G401.6 (cell line): ENCODE results near the gene CYSTM1.

Experiments used
- FAIRE-seq: peaks from 2 replicates; lab custom pipeline; 2012; peaks lifted over from hg19 to GRCh38; lab: Jason Lieb, UNC

The CYSTM1 gene

GRCh38 chr5:140238756-140239155 is 63.8 kb downstream of the CYSTM1 start:
- no peak for FAIRE-seq

DNA sequence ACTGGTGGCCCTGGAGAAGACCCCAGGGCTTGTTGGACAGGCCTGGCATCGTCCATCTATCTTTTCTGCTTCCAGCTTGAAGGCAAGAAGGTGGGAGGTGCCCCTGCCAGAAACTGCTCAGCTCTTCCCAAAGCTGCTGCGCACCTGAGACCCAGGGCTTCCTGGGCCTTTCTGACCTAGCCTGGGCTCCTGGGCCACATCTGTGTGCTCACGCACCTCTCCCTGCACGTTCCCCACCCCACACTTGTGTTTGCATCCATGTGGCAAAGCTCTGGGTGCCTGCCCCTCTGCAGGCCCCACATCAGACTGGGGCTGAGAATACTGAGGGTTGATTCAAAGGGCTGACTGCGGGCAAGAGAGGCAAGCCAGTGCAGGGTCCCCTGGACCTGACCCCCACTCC is 64.5 kb downstream of the CYSTM1 start:
- no peak for FAIRE-seq

GRCh38 chr5:140239939-140240700 is 65.1 kb downstream of the CYSTM1 start:
- peak; percentile 82 for FAIRE-seq

GRCh38 chr5:140240987-140241706 is 66.2 kb downstream of the CYSTM1 start:
- no peak for FAIRE-seq

DNA sequence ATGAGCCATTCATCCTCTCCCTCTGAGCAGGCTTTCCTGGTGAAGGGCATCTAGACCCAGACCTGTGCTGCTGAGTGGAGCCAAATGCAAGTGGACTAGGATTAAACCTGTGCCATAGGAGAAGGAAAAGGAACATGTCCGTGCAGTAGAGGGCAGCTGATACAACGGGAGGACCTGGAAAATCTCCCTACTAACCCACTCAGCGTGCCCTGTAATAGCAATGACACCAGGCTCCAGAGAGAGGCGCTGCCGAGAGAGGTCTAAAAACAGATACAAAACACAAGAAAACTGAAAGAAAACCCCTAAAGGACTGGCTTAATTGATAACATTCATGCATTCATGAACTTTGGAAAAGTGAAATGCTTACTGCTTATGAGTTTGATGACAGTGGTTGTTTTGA is 67.1 kb downstream of the CYSTM1 start:
- FAIRE-seq, result peak; percentile 40

- FAIRE-seq, result no peak
Observed at GRCh38 chr5:140242890-140243585, 68.0 kb downstream of the CYSTM1 start.

- no peak for FAIRE-seq
Observed at GRCh38 chr5:140243706-140244250, 68.8 kb downstream of the CYSTM1 start.

GRCh38 chr5:140244525-140245025 is 69.6 kb downstream of the CYSTM1 start:
- FAIRE-seq, result peak; percentile 89

DNA sequence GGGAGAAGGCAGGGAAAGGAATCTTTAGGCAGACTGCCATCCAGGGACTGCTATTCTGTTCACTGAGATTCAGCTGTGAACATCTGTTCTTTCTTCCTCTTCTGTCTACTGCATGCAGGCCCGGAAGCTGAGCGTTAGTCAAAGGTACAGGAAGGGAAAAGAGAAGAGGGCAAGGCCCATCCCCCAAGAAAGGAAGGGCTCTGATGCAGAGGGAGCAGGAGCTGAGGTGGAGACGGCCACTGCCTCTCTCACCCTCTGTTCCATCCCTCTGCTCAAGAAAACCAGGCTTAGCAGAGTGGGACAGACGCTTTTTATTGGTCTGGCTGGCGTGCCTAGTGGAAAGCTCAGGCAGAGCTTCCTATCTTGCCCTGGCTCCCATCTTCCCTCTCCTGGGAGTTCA is 70.4 kb downstream of the CYSTM1 start:
- no peak for FAIRE-seq

DNA sequence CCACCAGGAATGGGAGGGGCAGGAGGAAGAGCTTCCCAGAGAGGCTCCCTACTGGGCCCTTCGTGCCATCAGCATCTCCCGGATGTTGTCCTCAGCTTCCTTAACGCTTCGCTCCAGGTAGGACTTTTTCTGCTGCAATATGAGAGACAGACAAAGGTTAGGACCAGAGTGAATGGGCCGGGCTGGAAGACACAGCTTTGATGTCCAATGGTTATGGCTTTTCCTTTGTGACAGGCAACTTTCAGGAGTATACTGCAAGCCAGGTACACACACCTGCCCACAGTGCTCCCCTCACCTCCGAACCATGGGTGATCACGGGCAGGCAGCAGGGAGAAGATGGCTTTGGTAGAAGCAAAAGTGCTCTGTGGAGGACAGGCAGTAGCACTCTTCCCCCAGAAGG is 70.9 kb downstream of the CYSTM1 start:
- no peak for FAIRE-seq

DNA sequence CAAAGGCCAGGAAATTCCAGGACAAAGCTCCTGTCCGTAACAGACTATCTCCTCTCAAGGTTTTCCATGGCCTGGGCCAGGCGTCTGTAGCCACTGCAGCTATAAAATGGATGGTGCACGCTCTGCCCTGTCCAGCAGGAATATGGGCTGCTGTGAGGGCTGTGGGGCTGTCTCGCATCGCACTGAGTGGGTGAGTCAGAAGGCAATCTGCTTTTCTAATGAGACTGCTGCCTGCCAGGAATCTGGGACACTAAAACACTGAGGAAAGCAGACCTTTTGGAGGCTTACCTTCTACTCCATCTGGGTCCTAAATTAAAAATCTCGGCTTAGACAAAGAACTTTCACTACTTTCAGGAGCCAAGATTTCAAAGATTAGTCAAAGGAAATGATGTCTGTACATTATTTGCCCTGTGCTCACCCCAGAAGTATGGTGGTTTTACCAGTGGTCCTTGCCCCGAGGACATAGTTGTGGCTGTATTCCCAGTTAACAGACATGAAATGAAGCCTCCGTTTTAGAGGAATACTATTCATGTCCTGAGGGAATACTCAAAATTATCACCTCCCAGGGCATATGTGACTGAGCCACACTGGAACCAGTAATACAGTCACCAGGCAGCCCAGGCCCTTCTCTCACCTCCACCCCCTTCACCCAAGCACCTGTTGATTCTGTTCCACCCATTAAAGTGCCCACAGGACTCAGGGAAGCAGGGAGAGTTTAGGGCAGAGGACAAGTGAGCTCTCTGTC is 71.6 kb downstream of the CYSTM1 start:
- FAIRE-seq, result peak; percentile 87

DNA sequence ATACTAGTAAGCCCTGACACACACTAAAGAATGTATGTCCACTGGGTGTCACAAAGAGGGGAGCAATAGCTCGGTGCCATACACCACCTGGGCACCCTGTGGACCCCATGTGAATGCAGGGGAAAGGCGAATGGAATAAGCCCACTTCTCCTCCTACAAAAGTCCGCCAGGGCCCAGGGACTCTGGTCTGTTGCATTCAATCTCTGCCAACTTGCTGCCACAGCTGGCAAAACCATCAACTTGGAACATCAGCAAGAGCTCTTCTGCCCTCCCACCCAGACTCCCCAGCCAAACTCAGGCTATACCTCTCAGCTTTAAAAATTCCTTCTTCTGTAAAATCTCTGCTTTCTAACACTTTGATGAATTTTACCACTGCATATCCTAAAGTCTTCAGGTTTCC is 73.4 kb downstream of the CYSTM1 start:
- no peak for FAIRE-seq

DNA sequence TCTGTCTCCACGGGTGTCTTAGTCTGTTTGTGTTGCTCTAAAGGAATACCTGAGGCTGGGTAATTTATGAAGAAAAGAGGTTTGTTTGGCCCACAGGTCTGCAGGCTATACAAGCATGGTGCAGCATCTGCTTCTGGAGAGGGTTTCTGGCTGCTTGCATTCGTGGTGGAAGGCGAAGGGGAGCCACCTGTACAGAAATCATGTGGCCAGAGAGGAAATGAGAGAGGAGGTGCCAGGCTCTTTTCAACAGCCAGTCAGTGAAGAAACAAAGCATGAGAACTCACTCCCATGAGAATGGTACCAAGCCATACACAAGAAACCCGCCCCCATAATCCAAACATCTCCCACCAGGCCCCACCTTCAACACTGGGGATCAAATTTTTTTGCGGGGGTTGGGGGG is 74.5 kb downstream of the CYSTM1 start:
- FAIRE-seq, result no peak

GRCh38 chr5:140250386-140250785 is 75.4 kb downstream of the CYSTM1 start:
- FAIRE-seq, result no peak

GRCh38 chr5:140251527-140251973 is 76.6 kb downstream of the CYSTM1 start:
- FAIRE-seq, result no peak

DNA sequence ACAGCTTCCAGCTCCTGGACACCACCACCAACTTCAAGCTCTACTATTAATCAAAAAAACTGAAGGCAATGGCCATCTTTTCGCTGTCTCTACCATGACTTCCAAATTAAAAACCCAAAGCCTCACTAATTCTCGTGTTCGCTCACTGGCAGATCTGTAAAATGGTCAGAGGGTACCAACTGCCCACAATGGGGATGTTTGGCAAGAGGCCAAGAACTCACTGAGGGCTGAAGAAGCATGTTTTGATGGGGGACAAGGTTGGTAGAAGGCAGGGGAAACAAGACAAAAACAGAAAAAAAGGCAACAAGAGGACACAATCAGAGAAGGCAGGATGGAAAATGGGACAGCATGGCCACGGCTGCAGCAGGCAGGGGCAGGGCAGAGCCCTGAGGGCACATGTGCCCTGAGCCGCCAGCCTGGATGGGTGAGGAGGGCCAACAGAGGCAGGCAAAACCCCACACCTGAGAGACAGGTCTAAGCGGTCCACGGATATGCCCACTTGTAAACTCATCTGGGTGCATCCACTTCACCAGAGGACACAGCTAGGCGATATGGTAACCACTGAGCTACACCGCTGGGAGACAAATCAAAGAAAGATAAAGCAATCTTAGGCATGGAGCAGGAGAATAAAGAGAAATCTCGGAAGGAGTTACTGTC is 77.6 kb downstream of the CYSTM1 start:
- FAIRE-seq, result no peak

DNA sequence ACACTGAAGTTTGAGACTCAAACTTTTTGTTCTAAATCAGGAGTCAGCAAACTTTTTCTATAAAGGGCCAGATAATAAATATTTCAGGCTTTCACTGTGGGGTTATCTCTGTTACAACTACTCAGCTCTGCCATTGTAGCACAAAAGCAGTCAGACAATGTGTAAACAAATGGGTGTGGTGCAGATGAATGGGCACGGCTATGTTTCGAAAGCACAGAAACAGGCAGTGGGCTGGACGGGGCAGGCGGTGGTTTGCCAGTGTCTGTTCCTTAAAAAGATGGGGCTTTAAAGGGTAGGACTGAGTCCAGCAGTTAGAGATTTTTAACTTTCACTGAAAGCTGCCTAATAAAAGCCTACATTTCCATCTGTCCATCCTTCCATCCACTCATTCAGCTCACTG is 79.0 kb downstream of the CYSTM1 start:
- FAIRE-seq, result no peak

GRCh38 chr5:140255460-140256157 is 80.6 kb downstream of the CYSTM1 start:
- FAIRE-seq, result no peak

- no peak for FAIRE-seq
Observed at GRCh38 chr5:140256726-140257125, 81.7 kb downstream of the CYSTM1 start.

- FAIRE-seq, result no peak
Observed at GRCh38 chr5:140258016-140258415, 83.0 kb downstream of the CYSTM1 start.

DNA sequence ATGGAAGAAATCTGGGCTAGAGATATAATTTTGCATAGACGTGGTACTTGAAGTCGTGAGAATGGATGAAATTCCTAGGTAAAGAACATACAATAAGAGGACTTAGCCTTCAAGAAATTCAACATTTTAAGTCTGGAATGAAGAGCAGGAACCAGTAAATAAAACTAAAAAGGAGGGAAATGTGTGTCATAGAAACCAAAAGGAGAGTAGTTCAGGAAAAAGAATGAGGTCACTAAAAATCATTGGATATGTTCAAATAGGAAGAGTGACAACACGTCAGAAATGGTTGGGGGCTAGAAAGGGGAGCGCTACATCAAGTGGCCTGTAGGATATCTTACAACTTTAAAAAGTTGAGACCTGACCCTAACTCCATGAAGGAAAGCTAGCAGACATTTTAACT is 83.9 kb downstream of the CYSTM1 start:
- no peak for FAIRE-seq
